NCI-H2107 (cell line): ENCODE data around the gene PLD4.
"Not testable (repeated sequence)": the region's sequence is repeated elsewhere in the genome, so short reads cannot be mapped to it uniquely, and the experiment has no call there.

Source experiments
- DNase-seq: peaks from one replicate; lab custom pipeline; 2025; lab: John Stamatoyannopoulos, UW

Gene PLD4

DNA sequence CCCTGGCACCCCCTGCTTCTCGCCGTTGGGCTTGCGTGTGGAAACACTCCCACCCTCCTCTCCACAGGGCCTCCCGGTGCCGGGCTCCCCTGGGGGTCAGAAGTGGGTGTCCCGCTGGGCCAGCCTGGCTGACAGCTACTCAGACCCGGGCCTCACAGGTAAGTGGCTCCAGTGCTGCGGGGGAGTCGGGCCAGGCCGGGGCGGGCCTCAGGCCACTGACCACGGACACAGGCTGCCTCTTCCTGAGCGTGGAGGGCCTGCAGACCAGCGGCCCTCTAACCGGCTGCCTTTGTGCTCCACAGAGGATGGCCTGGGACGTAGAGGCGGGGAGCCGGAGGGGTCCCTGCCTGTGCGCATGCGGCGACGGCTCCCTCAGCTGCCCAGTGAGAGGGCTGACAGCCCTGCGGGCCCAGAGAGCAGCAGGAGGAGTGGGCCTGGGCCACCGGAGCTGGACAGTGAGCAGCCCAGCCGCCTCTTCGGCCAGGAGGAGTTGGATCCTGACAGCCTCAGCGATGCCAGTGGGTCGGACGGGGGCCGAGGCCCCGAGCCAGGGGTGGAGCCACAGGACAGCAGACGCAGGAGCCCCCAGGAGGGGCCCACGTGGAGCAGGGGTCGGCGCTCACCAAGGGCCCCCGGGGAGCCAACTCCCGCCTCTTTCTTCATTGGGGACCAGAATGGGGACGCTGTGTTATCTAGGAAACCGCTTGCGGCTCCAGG is 38.5 kb upstream of the PLD4 start:
- no peak for DNase-seq

DNA sequence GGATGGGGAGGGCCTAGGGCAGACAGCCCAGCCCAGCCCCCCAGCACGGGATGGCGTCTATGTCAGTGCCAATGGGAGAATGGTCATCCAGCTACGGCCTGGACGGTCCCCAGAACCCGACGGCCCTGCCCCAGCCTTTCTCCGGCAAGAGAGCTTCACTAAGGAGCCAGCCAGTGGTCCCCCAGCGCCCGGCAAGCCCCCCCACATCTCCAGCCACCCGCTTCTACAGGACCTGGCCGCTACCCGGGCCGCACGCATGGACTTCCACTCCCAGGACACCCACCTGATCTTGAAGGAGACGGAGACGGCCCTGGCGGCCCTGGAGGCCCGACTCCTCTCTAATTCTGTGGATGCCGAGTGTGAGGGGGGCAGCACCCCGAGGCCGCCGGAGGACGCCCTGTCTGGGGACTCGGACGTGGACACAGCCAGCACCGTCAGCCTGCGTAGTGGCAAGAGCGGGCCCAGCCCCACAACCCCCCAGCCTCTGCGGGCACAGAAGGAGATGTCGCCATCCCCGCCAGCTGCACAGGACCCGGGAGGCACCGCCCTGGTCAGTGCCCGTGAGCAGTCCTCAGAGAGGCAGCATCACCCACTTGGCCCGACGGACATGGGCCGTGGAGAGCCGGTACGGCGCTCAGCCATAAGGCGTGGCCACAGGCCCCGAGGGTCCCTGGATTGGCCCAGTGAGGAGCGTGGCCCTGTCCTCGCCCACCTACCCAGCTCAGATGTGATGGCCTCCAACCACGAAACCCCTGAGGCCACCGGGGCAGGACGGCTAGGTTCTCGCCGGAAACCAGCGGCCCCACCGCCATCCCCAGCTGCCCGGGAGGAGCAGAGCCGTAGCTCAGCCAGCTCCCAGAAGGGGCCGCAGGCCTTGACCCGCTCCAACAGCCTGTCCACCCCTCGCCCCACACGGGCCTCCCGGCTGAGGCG is 37.7 kb upstream of the PLD4 start:
- DNase-seq: no peak

DNA sequence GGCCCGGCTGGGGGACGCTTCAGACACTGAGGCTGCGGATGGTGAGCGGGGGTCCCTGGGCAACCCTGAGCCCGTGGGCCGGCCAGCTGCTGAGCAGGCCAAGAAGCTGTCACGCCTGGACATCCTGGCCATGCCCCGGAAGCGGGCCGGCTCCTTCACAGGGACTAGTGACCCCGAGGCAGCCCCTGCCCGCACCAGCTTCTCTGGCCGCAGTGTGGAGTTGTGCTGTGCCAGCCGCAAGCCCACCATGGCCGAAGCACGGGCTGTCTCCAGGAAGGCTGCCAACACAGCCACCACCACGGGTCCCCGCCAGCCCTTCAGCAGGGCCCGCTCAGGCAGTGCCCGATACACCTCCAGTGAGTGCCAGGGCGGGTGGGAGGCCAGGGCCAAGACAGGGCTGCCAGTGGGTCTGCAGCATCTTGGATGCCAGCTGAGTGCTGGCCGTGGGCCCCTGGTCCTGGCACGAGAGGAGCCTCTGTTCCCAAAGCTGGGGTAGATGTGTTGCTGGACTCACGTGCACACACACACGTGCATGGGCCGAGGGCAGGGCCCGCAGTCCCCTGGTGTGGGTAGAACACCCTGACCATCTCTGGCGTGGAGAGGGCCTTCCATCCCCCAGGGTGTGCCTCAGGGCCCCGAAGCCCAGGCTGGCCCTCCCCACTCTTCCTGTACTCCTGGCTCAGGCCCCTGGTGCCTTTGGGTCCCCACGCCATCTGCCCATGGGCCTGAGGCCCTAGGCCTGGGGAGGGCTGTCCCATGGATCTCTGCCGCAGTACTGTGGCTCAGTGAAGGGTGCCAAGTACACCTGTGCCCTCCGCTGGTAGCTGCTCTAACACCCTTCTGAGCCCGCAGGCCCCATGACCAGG is 36.8 kb upstream of the PLD4 start:
- DNase-seq: no peak

DNA sequence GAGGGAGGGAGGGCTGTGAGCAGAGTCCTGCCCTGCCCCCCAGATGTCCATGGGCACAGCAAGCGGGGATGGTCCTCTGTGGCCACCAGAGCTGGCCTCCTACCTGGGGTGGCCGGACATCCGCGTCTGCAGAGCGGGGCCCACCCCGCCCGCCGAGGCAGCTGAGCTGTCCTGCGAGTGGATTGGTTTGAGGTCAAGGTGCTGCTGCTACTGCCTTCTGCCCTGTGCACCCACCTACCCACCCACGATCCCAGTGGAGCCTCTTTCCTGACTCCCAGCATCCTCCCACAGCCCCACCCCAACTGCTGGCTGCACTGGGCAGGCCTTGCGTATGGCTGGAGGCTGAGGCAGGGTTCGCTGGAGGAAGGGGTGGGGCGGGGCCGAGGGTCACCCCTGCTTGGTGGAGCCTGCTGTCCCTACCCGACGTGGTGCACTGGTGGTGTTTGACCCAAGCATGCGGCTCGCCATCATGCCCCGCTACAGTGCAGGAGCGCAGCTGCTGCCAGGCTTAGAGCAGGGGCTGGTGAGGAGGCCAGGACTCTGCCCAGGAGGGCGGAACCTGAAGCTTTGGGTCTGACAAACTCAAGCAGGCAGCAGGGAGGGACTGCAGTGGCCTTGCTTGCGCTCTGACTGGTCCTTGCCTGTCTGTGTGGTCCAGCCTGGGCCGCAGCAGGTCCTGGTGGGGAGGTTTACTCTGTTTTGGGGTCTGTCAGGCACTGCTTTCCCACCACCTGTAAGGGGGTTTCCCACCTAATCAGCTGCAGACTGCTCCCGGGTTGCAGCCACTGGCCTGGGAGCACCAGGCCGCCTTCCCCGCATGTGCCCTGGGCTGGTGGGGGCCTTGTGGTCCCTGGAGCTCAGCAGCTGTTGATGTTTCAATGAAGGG is 35.9 kb upstream of the PLD4 start:
- no peak for DNase-seq

DNA sequence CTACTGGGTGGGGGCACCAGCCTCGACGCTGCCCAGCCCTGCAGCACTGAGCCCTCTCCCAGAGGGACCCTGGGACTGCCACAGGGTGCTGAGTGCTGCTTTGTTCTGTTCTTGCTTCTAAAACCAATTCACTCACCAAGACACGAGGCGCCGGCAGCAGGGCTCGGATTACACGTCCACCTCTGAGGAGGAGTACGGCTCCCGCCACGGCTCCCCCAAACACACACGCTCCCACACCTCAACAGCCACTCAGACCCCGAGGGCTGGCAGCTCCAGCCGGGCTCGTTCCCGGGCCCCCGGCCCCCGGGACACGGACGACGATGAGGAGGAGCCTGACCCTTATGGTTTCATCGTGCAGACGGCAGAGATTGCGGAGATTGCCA is 35.3 kb upstream of the PLD4 start:
- DNase-seq: no peak

DNA sequence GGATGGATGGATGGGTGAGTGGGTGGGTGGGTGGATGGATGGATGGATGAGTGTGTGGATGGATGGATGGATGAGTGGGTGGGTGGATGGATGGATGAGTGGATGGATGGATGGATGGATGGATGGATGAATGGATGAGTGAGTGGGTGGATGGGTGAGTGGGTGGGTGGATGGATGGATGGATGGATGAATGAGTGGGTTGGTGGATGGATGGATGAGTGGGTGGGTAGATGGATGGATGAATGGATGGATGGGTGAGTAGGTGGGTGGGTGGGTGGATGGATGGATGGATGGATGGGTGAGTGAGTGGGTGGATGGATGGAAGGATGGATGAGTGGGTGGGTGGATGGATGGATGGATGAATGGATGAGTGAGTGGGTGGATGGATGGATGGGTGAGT is 34.4 kb upstream of the PLD4 start:
- DNase-seq: not testable (repeated sequence)

DNA sequence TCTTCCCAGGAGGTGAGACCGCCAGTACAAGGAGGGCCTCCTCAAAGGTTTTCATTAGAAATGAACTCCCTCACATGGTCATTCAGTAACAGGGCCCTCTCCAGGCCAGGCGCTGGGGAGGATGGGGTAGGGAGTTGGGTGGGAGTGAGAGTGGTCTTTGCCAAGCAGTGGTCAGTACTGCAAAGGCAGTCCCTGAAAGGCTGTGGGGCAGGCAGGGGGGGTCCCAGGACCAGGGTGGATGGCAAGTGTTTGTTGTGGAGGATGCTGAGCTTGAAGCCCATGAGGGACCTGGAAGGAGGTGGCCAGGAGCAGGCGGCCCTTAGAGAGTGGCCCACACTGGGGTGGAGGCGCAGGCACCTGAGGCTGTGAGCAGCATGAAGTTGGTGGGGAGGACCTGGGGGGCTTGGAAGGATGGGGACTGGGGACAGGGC is 33.5 kb upstream of the PLD4 start:
- no peak for DNase-seq

DNA sequence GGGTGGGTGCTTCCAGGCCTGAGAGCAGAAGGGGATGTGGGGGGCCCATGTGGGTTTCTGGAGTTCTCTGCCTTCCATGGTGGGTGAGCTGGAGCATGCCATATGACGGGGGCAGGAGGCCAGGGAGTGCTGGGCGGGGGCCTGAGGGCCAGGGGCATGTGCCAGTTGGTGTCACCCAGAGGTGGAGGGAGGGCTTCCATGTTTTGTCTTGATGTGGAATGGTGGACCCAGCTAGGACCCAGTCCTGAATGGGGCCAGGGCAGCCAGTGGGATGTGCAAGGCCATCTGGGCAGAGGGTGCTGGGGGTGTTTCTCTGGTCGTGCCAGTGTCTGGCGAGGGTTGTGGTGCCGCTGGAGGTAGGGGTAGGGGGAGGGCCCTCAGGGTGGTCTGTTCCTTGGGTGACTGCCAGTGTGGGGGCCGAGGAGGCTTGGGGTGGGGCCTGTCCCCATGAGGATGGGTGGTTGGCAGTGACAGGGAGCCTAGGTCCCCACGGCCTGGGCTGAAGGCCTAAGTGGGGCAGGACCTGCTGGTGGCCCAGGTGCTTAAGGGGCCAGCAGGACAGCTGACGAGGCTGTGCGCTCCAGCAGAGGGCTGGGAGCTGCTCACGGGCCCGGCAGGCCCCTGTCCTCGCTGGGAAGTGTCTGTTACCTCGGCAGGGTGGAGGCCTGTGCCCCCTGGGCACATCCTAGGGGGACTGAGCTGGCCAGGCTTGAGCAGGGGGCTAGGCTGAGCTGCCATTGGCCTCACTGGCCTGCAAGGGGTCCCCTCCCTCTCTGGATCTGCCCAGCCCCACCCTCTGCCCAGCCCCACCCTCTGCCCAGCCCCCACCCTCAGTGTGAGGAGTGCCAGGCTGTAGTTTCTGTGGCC is 32.8 kb upstream of the PLD4 start:
- no peak for DNase-seq

DNA sequence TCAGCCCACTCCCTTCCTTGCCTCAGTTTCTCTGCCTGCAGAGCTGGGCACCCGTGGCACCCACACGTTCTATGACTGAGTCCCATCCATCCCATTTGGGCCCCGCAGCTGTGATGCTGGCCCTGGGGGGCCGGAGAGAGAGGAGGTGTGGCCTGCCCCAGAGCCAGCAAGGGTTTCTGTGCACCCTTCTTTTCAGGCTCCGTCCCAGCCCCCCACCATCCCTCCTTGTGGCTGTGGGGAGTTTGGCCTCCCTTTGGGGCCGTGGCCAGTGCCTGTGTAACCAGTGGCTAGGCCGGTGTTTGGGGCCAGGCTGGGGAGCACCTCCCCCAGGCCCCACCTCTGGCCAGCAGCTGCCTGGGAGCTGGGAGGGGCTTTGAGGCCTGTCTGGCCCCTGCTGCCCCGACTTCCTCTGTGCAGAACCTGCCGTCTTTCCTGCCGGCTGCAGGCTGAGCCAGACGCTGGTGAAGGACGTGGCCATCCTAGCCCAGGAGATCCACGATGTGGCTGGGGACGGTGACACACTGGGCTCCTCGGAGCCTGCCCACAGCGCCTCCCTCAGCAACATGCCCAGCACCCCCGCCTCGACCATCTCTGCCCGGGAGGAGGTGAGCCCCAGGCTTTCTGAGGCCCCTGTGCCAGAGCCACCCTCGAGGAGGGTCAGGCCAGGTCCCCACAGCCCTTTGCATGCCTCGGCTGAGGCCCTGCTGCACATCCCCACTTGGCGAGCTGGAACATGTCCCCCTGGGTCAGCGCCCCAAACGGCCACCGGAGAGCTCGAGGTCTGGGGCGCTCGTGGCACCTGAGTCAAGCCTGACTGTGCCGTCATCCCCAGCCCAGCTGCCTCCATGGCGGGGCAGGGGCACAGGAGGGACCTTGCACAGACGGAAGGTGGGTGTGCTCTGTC is 31.9 kb upstream of the PLD4 start:
- DNase-seq: no peak

DNA sequence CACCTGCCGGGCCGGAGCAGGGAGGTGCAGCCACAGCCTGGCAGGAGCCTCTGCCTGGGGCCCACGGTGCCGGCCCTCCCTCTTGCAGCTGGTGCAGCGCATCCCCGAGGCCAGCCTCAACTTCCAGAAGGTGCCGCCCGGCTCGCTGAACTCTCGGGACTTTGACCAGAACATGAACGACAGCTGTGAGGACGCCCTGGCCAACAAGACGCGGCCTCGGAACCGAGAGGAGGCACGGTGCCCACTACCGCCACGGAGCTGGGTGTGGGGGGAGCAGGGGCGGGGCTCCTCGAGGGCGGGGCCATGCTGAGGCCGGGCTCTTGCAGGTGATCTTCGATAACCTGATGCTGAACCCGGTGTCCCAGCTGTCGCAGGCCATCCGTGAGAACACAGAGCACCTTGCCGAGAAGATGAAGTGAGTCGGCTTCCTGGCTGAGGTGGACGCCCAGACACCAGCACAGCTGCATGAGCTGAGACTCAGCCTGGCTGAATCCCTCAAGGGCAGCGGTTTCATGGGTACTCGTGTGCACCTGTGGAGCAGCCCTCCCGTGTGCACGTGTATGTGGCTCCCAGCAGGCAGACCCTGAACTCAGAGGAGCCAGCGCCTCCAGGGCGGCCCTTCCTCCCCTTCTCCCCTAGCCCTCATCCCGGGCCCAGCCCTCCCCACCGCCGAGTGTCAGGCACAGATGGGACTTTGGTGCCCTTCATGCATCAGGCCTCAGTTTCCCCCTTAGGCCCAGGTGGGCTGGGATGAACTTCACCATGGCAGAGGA is 31.1 kb upstream of the PLD4 start:
- no peak for DNase-seq

DNA sequence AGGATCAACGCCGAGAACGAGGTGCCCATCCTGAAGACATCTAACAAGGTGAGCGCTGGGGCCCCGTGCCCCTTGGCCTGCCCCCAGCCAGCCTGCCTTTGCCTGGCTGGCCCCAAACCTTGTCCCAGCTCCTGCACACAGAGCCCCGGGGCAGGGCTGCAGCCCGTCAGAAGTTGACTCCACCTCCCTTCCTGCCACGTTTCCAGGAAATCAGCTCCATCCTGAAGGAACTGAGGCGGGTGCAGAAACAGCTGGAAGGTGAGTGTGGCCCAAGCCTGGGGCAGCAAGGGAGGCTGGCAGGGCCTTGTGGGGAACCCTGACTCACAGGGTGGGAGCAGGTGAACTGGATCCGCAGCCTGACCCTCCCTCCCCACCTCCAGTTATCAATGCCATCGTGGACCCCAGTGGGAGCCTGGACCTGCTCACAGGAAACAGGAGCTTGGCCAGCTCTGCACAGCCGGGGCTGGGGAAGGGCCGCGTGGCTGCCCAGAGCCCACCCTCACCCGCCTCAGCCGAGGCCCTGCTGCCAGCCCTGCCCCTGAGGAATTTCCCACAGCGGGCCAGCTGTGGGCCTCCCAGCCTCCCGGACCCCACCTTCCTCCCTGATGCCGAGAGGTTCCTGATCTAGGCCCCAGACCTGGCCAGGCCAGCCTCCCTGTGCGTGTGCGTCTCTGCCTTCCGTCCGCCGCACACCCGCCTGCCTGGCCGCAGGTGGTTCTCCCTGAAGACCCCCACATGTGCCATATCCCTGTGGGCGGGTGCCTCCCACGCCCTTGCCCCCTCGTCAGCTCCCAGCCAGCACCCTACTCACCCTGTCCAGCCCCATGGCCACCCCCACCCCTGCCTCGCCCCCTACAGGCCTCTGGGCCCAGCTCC is 30.1 kb upstream of the PLD4 start:
- no peak for DNase-seq

DNA sequence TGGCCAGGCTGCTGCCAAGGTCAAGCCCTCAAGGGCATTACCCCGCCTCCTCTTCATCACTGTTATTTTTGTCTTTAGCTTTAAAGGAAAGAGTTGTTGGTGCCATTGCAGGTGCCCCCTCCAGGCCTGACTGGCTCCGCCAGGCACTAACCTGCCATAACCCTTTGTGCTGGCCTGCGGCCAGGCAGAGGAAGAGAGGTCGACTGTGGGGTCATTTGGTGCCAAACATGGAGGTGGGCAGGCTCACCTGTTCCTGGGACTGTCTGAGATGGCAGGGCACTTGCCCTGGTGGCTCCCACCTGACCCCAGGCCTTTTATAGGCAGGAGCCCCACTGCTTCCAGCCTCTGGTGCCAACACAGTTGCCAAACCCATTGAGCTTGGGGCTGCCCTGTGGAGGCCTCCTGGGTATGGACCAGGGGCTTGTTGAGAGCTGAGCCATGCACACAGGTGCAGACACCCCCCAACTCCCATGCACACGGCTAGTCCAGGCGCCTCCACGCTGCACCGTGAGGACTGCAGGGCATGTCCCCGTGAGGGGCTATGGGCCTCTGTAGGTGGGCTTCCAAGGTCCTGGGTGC is 29.4 kb upstream of the PLD4 start:
- DNase-seq: no peak

DNA sequence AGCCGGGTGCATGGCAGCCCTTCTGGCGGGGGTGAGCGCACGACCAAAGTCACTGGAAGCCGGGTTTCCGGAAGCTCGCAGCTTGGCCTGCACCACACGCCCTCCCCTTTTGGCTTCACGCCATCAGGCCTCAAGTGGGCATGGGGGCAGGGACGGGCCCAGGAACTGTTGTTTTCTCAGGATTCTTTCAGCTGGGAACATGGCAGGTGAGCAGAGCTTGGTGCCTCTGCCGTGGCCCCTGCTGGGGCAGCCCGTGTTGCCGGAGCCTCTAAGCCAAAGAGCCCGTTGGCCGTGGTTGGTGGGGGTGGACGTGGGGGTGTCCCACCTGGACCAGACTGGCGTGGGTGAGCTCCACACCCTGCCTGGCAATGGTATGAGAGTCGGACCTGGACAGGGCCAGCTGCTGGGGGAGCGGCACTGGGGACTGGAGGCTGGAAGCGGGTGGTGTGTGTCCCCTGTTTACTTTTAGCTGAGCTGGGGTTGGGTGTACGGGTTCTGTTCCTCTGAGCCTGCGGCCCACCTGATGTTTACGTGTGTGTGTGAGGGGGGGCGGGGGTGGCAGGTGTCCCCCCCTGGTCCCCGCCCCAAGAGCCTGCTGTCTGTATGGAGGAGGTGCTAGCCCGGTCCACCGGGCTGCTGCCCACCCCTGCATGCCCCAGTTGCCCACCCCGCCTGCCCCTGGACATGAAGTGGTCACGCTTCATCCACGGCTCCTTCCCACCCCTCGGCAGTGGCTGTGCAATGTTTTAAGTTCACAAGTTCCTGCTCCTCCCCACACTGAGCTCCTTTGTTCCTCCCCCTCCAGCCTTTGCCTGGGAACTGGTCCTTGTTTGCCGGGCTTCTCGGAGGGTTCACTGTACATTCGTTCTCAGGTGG is 28.7 kb upstream of the PLD4 start:
- peak; percentile 88 for DNase-seq

DNA sequence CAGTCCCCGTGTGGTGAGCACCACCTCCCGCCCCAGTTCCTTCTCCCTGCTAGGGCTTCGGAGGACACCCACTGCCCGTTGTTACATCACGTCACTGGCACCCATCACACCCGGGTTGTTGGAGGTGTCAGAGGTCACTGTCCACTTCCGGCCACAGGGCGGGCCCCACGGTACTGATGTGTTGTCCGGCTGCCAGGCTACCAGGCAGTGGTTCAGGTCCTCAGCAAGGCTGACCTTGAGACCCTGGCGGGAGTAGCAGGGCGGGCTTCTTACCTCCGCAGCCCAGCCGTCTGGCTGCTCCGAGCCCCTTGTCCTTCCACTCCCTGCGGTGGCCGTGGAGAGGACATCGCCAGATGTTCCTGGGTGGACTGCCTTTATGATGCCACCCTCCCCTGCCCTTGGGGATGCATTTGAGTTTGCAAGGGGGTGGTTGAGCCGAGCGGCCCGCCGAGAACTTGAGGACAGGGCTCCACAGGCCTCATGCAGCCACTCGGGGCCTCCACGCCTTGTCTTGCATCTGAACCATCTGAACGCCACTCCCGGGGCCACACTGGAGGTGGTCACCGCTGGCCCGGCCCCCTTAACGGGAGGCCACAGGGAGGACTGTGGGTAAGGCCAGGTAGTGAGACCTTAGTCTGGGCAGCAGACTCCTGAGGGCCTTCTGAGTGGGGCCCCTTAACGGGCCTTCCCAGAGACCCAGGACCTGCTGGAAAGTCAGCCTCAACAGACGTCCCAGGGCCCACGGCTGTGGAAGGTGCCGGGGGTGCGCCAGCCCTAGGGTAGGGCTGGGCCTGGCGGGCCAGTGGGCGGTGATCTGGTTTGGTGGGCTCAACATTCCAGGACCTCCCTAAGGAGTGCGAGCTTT is 27.1 kb upstream of the PLD4 start:
- DNase-seq: no peak

DNA sequence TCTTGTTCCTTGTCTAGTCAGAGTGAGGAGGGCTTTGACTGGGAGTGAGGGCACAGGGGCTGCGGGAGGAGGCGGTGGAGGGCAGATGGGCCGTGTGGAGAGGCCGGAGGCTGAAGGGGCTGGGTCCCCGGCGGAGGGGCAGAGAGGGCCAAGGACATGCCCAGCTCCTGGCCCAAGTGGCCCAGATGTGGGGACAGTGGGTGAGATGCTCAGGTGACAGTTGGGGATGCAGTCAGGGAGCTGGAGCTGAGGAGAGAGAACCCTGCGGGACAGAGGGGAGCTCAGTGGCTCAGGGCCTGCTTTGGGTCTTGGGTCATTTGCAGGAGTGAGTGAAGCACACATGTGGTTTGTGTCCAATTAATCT is 26.5 kb upstream of the PLD4 start:
- DNase-seq: no peak
